NCI-H1694 (cell line): Measurements from ENCODE around the gene SPPL3.

Source experiments
- DNase-seq: peaks from one replicate; lab custom pipeline; 2025; lab: John Stamatoyannopoulos, UW

Gene SPPL3

GRCh38 chr12:120720987-120721801 is 183.0 kb downstream of the SPPL3 start:
- no peak for DNase-seq

DNA sequence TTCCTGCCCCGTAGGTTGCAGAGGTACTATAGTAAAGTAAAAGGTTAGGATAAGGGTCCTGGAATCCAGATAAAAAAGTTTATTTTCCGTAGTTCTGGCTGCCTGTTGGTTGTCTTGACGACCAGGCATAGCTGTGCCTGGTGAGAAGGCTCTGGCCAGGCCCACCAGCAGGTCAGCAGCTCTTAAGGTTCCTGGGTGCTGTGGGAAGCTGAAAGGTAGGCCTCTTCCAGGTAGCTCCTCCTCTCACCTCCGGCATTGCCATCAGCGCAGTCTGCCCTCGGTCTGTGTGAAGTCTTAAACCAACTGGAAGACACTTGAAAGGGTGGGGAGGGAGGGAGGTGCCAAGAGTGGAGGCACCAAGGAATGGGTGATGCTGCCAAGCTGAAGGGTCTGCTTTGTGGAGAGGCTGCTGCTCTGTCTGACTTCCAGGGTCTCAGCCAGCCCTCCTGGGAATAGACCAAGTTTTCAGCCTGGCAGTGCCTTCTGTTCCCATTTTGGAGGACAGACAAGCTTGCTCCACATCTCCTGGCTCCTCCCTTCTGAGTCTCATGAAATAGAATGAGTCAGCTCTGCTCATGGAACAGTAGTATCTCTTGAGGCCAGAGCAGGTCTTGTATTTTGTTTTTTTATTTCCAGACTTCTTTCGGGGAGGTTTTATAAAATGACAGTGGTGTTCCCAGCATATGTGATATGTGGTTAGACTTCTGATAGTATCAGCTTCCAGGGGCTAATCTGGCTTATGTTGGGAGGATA is 183.7 kb downstream of the SPPL3 start:
- no peak for DNase-seq

GRCh38 chr12:120719496-120720233 is 184.5 kb downstream of the SPPL3 start:
- no peak for DNase-seq

GRCh38 chr12:120719072-120719471 is 185.1 kb downstream of the SPPL3 start:
- no peak for DNase-seq

- DNase-seq, result no peak
Observed at GRCh38 chr12:120718055-120718454, 186.1 kb downstream of the SPPL3 start.

DNA sequence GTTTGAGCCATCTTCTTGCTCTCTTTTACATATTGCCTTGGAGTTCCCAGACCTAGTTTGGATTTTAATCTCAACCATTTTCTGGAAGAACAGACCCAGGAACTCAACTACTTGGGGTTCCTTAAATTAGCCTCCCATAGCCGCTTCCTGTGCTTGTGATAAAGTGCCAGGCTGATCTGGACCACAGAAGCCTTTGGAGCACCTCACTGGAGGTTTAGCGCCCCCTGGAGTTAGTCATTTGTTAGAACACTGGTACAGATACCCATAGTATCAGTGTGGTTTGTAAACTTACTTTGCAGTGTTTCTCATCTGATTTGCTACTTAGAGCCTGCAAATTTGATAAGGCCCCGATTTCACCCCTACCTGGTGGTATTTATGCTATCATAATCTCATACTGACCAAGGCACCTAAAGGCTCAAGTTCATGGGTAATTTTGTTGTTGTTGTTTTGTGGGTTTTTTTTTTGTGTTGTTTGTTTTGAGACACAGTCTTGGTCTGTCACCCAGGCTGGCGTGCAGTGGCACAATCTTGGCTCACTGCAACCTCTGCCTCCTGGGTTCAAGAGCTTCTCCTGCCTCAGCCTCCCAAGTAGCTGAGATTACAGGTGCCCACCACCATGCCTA is 190.2 kb downstream of the SPPL3 start:
- DNase-seq, result peak; percentile 75

- no peak for DNase-seq
Observed at GRCh38 chr12:120712610-120713009, 191.5 kb downstream of the SPPL3 start.
